Activated CD4-positive, alpha-beta T cell treated with anti-CD3 and anti-CD28 coated beads, Interleukin-2, amount 50 U/mL, for 24 hours (primary cell): ENCODE data around the gene MARK3.

ENCODE experiments used
- DNase-seq, 2 donors: peaks; one replicate each; pipeline ENCODE4 v3.0.0-alpha.2; 2020; ENCODE audit warnings: low read depth in 1 of 2, low spot score in 1 of 2

The MARK3 gene

DNA sequence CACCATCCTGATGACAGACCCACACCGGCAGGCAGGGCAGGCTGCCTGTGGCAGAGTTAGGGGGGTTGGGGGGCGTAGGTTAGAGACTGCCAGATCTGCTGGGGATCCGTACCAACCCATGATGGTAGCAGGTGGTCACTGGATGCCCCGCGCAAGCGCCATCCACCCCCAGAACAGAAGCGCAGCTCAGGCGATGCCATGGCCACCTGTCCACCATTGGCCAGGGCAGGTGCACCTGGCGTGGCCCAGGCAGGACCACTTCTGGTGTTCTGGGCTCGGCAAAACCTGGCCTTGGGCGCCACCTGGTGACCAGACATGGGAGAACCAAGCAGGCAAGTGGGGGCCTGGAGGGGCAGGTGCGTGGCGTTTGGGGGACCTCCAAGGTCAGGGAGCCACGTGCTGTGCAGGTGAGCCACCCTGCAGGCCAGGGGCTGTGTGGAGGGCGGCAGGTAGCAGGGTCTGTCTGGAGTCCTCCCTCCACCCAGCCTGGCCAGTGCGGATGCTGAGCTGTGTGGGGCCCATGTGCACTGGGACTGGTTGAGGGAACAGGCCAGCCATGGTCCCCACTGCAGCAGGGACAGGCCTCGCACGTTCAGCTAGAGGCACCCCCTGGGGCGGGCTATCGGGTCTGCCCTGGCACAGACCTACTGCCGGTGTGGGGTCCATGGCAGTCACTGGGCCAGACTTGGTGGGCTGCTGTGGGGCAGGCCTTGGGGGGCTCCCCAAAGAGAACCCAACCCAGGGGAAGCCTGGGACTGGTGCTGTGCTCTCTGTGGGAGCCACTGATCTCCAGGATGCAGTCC is 161.6 kb downstream of the MARK3 start:
- peak; percentile 58 for DNase-seq

DNA sequence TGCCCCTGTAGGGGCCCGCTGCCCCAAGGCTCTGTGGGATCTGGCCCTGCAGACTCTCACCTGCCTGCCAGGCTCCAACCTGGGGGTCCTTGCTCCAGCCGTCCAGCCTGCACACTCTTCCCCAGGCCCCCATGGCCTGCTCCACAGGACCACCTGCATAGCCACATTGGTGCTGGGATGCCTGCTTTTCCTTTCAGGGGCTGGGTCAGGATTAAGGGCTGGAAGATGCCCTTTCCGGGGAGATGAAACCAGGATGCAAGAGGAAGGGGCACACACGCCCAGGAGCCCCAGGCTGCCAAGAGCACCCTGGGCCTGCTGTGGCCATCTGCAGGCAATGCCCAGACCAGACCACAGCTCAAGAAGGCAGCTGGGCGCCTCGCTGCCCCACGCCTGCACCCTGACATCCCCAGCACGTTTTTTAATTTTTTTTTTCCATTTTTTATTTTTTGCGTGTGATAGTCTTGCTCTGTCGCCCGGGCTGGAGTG is 162.3 kb downstream of the MARK3 start:
- no peak for DNase-seq

DNA sequence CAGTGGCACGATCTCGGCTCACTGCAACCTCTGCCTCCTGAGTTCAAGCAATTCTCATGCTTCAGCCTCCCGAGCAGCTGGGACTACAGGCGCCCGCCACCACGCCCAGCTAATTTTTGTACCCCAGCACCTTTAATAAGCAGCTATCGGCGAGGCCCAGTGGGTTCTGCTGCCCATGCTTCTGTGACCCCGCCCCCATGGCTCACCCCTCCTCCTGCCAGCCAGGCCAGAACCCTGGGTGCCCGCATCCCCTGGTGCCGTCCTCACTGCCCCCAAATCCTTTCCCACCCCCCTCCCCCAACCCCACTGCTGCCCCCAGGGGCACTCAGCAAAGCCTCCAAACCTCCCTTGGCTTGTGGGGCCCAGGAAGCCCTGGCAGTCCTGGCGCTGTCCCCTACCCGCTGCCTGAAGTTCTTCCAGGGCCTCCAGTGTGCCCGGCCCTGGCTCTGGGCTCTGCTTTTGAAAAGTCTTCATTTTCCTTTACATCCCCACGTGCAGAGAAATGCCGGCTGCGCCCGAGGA is 162.8 kb downstream of the MARK3 start:
- no peak for DNase-seq

DNA sequence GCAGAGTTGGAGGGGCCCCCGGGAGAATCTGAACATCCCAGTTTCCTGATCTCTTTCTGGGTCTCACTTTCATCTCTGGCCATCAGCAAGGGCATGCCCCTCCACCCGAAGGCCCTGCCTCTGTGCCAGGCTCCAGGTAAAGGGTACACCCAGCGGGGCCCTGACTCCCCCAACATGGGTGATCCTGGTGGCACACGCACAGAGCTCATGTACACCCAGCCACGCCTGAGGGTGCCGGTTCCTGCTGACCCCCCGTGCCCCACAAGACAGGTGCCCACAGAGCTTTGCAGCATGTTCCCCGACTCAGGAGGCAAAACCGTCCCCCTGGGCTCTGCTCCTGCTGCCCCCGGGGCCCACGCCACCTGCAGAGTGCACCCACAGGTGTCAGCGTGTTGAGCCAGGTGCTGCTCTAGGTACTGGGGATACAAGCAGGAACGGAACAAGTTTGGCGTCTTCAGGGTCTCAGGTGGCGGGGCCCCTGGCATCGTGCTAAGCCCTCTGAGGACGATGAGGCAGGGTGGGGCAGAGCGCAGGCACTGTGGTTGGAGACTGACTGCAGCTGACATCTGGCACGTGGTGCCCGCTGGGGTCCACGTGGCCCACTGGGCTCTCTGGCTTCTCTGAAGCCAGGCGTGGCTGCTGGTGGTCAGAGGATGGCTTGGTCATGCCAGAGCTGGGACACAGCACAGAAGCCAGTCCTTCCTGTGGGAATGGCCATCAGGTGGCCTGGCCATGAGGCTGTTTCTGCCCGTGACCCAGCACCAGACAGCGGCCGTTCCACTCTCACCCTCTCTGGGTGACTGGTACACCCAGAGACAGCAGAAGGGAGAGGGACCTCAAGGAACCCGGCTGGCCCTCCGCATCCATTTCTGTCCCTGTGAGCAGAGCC is 163.5 kb downstream of the MARK3 start:
- no peak for DNase-seq

DNA sequence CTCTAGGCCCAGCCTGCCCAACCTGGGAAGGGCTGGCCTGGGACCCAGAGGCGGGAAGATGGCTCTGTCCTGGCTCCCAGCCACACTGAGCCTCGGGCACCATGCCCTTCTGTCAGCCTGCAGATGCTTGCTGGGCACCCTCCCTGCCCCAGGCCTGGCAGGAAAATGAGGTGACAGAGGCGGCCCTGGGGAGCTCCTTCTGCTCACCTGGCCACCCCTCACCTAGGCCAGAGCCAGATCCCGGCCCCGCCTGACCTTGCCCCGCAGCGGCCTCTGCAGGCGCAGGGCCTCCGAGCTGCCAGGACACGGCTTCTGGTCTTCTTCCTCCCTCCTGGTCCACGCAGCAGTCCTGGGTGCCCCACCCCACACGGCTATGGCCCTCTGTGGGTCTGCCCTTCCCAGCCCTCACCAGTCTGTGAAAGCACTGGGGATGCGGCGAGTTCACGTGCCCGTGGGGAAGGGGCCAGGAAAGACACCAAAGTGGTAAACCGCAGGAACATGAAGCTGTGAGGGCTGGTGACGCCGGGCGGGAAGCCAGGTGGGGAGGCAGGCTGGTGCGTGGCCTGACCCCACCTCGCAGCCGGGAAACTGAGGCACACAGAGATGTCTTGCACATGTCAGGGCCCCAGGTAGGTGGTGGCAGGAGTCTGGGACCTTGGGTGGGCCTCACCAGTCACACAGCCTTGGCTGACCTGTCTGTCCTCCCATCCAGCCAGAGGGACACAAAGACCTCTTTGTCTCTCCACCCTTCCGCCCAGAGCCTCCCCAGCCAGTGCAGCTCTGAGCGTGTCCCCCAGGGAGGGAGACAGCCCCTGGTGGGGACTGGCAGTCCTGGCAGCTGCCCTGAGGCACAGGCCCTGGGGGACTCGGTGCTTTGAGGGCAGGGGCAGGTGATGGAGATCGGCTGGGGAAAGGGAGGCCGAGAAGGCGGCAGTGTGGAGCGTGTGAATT is 164.4 kb downstream of the MARK3 start:
- no peak for DNase-seq

DNA sequence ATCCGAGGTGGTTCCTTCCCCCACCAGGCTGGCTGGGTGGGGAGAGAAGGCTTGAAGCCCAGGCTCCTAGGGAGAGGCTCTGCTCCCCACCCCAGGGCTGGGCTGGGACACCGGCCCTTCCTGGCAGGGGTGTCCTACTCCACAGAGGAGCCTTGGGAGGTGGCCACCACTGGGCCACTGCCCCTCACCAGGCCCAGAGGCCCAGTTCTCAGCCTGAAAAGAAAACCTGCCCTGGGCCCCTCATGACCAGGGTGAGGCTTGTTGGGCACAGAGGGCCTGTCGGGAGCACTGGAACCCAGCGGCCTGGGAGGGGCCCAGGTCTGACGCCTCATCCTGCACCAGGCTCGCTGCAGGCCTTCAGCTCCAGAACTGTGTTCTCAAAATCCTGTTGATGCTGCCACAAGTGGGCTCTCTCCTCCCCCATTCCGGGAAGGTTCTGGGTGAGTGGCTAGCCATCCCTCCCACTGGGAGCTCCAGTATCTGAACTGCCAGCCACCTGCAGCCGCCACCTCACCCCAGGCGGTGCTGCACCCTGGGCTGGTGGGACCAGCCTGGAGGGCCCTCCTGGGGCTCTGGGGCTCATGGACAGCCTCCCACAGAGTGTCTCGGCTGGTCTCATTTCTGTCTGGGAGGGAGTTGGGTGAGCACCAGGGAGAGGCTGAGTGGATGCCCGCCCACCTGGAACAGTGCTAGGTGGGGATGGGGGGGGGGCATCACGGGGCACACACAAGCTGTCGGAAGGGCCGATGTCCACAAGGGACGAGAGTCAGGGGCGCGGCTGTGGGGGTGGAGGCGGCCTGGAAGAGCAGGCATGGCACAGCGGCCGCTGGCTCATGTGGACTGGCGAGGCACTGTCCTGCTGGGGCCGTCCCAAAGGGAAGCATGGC is 165.5 kb downstream of the MARK3 start:
- DNase-seq = no peak

DNA sequence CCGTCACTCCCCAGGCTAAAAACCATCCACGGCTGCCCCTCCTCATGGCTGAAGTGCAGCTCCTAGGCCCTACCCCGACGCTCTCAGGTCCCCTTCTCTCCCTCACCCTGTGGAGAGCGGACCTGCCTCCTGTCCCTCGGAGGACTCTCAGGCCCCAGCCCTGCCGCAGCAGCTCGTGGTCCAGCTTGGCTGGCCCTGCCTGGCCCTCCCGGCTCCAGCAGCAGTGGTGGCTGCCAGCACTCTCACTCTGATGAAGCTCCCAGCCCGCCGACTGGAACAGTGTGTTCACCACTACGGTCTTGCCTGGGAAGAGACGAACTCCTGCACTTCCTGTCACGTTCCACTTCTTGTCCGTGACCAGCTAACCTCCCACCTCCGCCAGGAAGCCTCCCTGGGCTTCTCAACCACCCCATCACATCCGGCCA is 166.1 kb downstream of the MARK3 start:
- DNase-seq = no peak

DNA sequence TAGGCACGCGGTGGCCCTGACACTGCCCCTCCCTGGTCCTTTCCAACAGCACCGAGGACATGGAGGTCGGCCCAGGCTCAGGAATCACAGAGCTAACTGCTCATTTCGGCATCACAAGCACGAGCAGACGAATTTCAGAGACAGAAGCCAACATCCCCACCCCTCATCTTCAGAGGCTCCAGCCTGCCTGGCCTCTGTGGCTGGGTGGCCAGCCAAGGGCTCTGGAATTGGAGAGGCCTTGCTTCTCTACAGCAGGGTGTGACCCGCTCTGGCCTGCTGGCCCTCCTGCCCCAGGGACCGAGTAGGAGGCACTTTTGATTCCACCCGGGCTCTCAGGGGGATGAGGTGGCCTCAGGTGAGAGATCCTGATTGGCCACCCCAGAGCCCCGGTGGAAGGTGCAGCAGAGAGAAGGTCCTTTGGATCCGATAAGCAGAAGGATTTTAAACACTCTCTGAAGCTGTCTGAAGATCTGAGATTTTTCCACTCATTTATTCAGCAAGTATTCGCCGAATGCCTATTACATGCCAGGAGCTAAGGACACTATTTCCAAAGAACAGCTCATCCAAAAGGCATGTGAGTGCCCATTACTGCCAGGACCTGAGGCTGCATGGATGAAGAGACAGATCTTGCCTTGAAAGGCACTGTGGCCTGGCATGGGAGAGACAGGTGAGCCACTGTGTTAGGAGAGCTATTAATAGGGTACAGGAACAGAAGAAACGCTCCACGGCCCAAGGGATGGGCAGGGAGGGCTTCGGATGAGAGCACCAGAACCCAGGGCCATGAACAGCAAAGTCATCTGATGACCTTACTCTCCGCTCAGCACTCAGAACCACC is 167.0 kb downstream of the MARK3 start:
- no peak for DNase-seq

DNA sequence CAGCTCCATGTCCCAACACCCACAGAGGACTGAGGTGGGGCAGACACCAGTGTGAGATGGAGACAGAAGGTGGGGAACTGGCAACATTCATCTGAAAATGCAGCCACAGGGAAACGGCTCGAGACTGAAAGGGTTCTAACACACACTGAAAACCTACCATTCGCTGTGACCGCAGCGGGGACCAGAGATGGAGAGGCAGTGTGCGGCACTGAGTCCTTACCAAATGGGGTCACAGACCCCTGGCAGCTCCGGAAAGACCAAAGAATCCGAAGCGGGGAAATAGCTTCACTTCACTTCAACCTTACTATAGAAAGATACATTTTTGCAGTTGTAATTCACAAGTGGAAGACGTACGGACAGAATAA is 167.6 kb downstream of the MARK3 start:
- DNase-seq = no peak
